Esophagus squamous epithelium (tissue), 5 donors: ENCODE results near the gene IL27RA. TPM values are rescaled to one million over a fixed set of nuclear protein-coding genes. Genes with fewer than 3 reads are reported as not detected.

Experiments
- DNase-seq: peaks from one replicate; lab custom pipeline; 2025; lab: John Stamatoyannopoulos, UW
- H3K27ac ChIP-seq, 4 donors: fragments of 200-600 bp; sonication (generic); one replicate each; pipeline ENCODE4 v1.5.1; 2016 to 2019; ENCODE audit warnings: mild to moderate bottlenecking in 1 of 4
- H3K27me3 ChIP-seq, 4 donors: fragments of 200-600 bp; sonication (generic); 1 replicate in 3 of 4; 2 replicates in 1 of 4; pipeline versions ENCODE4 v1.5.1 to v1.6.0; 2017 to 2021; ENCODE audit warnings: antibody characterized with exemption in 1 of 4
- H3K36me3 ChIP-seq, 3 donors: fragments of 200-600 bp; sonication (generic); one replicate each; pipeline ENCODE4 v1.5.1; 2016 to 2019
- H3K4me1 ChIP-seq, 3 donors: fragments of 200-600 bp; sonication (generic); one replicate each; pipeline ENCODE4 v1.5.1; 2017 to 2019
- H3K4me3 ChIP-seq, 4 donors: fragments of 200-600 bp; sonication (generic); 1 replicate in 3 of 4; 2 replicates in 1 of 4; pipeline ENCODE4 v1.5.1; 2016 to 2019; ENCODE audit warnings: mild to moderate bottlenecking in 2 of 4, moderate library complexity in 1 of 4
- H3K9me3 ChIP-seq, 3 donors: fragments of 200-600 bp; sonication (generic); one replicate each; pipeline ENCODE4 v1.5.1; 2016 to 2019
- CTCF ChIP-seq, 6 experiments: fragments of 450-650 bp in 4 of 6; fragments of 200-600 bp in 2 of 6; sonication (generic) in 2 of 6; IDR thresholded peaks; one replicate each; pipeline ENCODE4 v1.5.1; 2016 to 2019; ENCODE audit warnings: antibody characterized with exemption in 6 of 6, mild to moderate bottlenecking in 4 of 6, moderate library complexity in 4 of 6
- POLR2A ChIP-seq, 4 donors: fragments of 450-650 bp; IDR thresholded peaks; one replicate each; pipeline ENCODE4 v1.6.1; 2017; ENCODE audit warnings: antibody characterized with exemption in 4 of 4, mild to moderate bottlenecking in 4 of 4, moderate library complexity in 3 of 4
- WGBS, 2 donors: methylation state at CpG; one replicate each; pipeline ENCODE4 v1.1.5; 2018; 5-methylcytosine and 5-hydroxymethylcytosine counted together
- intact Hi-C: fragments of 100-400 bp; cut with DNase I; formaldehyde crosslinking; loops from one replicate; pipeline ENCODE4 v1.15.0; 2022
- total RNA-seq, 4 donors: library from RNA; depleted of rRNA; stranded (reverse); fragments of >200 nt; gene quantifications; one replicate each; pipeline ENCODE4 v1.1.0, GENCODE V29; 2016
- donor health status: DM: yes; HTN: yes; CAD: no.

The IL27RA gene
- total RNA-seq, 4 donors from 2014 or later = 0.83 to 4.9 (median 2.1) TPM

- H3K9me3 ChIP-seq = no peaks in the 10 kb centered on the region
- peaks cover 16 to 31% (median 19%) of the 10 kb centered on the region in 3 donors for H3K4me1 ChIP-seq
- peak overlapping the region; percentile 72 to 81 (median 76) for H3K4me3 ChIP-seq
- peak overlapping the region; percentile 91 to 97 (median 94) for H3K27ac ChIP-seq
- no peak for TF ChIP-seq CTCF (IDR thresholded peaks at IDR 0.05)
- TF ChIP-seq POLR2A (IDR thresholded peaks at IDR 0.05) = no peak
- WGBS, 2 donors = 34 to 42% methylated on average over 6 to 10 of the region's 24 CpGs
- peaks cover 0 to 7% (median 0%) of the 10 kb centered on the region in 3 donors for H3K36me3 ChIP-seq
- no peak for DNase-seq
- intact Hi-C loops = no loop called here
- H3K27me3 ChIP-seq = no peaks in the 10 kb centered on the region
Measured at GRCh38 chr19:14081797-14082674, 50.5 kb downstream of the IL27RA start.

- H3K4me1 ChIP-seq = peaks cover 16 to 31% (median 19%) of the 10 kb centered on the region in 3 donors
- intact Hi-C loops = no loop called here
- peaks cover 0 to 12% (median 0%) of the 10 kb centered on the region in 3 donors for H3K36me3 ChIP-seq
- no peak for DNase-seq
- H3K9me3 ChIP-seq = no peaks in the 10 kb centered on the region
- peak overlapping the region in 3 of 4 donors; percentile 93 to 97 (median 94) for H3K27ac ChIP-seq
- TF ChIP-seq CTCF (IDR thresholded peaks at IDR 0.05) = no peak
- no peak for TF ChIP-seq POLR2A (IDR thresholded peaks at IDR 0.05)
- H3K27me3 ChIP-seq = no peaks in the 10 kb centered on the region
- H3K4me3 ChIP-seq = peak overlapping the region in 3 of 4 donors; percentile 75 to 81 (median 76)
- WGBS, 2 donors = 33 to 36% methylated on average over 1 of the region's 1 CpG
Measured at GRCh38 chr19:14082675-14082960, 51.1 kb downstream of the IL27RA start.

GRCh38 chr19:14085309-14085995 lies 53.9 kb downstream of the IL27RA start, which contains the start of gene C19orf67:
TSS of gene C19orf67 (minus strand) at chr19:14085783. CDS start at chr19:14085627, 156 bp downstream.
- no peak for DNase-seq
- 51 to 55% methylated on average over 3 to 4 of the region's 54 CpGs for WGBS, 2 donors
- H3K27ac ChIP-seq = no peak within 1 kb of the TSS
- intact Hi-C loops = no loop called here
- H3K4me3 ChIP-seq = no peak within 1 kb of the TSS
- TF ChIP-seq CTCF (IDR thresholded peaks at IDR 0.05) (no peak), POLR2A (IDR thresholded peaks at IDR 0.05) (no peak)
- H3K4me1 ChIP-seq = peaks cover 15 to 35% (median 18%) of the 10 kb centered on the region in 3 donors
- H3K36me3 ChIP-seq = peaks cover 0 to 26% (median 5%) of the 10 kb centered on the region in 3 donors
- H3K9me3 ChIP-seq = no peaks in the 10 kb centered on the region
- H3K27me3 ChIP-seq = no peaks in the 10 kb centered on the region

- DNase-seq = no peak
- H3K4me1 ChIP-seq = peaks cover 13 to 30% (median 14%) of the 10 kb centered on the region in 3 donors
- peaks cover 0 to 26% (median 5%) of the 10 kb centered on the region in 3 donors for H3K36me3 ChIP-seq
- 90 to 98% methylated on average over 5 of the region's 5 CpGs for WGBS, 2 donors
- no peak overlapping the region for H3K27ac ChIP-seq
- H3K27me3 ChIP-seq = no peaks in the 10 kb centered on the region
- no peak overlapping the region for H3K4me3 ChIP-seq
- intact Hi-C loops = no loop called here
- TF ChIP-seq CTCF (IDR thresholded peaks at IDR 0.05) (no peak), POLR2A (IDR thresholded peaks at IDR 0.05) (no peak)
- no peaks in the 10 kb centered on the region for H3K9me3 ChIP-seq
Measured at GRCh38 chr19:14086098-14086497, 54.5 kb downstream of the IL27RA start.
